Endometrium (tissue), 2 donors: Measurements from ENCODE around the gene KCNH4.

Experiments
- FAIRE-seq: peaks from 2 replicates; lab custom pipeline; 2012; peaks lifted over from hg19 to GRCh38; lab: Jason Lieb, UNC
- donor health status: control.
- donor health status: control.

KCNH4 gene

GRCh38 chr17:42117397-42118125 is 63.4 kb downstream of the KCNH4 start:
- FAIRE-seq = no peak

GRCh38 chr17:42116705-42117396 is 64.1 kb downstream of the KCNH4 start:
- FAIRE-seq = peak; percentile 91

- FAIRE-seq = no peak
Observed at GRCh38 chr17:42114118-42114517, 66.8 kb downstream of the KCNH4 start.

GRCh38 chr17:42113293-42114069 is 67.5 kb downstream of the KCNH4 start:
- no peak for FAIRE-seq

- peak; percentile 68 for FAIRE-seq
Observed at GRCh38 chr17:42112552-42113176, 68.3 kb downstream of the KCNH4 start, which contains the start of gene DHX58. Gene DHX58, minus strand, starts transcription at chr17:42112714. Its CDS starts 822 bp downstream, at chr17:42111892.

- FAIRE-seq = no peak
Observed at GRCh38 chr17:42111871-42112551, 68.9 kb downstream of the KCNH4 start.

GRCh38 chr17:42111265-42111636 is 69.7 kb downstream of the KCNH4 start:
- no peak for FAIRE-seq

GRCh38 chr17:42110301-42111264 is 70.4 kb downstream of the KCNH4 start:
- FAIRE-seq = no peak

- no peak for FAIRE-seq
Observed at GRCh38 chr17:42109086-42109485, 71.9 kb downstream of the KCNH4 start.

- FAIRE-seq = no peak
Observed at GRCh38 chr17:42107597-42108576, 73.1 kb downstream of the KCNH4 start.

- FAIRE-seq = no peak
Observed at GRCh38 chr17:42107124-42107523, 73.8 kb downstream of the KCNH4 start.
